GM12872 (cell line): ENCODE measurements around the gene EFEMP1.

Source experiments
- TF ChIP-seq, protein P1 (sequence below): IDR thresholded peaks from 3 replicates; pipeline ENCODE4 v1.5.1; 2011; ENCODE audit warnings: low read depth, mild to moderate bottlenecking, low read length, moderate library complexity; ENCODE audit not compliant: insufficient read depth

The EFEMP1 gene

DNA sequence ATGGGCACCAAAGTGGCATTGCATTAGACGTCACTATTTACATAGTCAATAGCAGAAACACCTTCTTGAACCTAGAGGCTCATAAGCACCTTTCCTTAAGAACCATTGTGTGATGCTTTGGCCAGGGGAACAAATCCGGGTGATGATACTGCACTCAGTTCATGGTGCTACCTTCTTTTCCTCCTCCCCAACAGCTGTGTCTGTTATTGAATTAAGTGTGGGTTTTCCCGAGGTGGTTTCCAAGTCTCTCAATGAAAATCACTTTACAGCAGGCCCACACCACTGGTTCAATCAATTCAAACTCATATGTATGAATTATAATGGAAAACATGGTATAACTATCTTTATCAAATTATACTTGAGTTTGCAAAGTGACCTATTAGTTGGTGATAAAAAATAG lies 9.3 kb upstream of the EFEMP1 start:
- TF ChIP-seq, protein P1, sequence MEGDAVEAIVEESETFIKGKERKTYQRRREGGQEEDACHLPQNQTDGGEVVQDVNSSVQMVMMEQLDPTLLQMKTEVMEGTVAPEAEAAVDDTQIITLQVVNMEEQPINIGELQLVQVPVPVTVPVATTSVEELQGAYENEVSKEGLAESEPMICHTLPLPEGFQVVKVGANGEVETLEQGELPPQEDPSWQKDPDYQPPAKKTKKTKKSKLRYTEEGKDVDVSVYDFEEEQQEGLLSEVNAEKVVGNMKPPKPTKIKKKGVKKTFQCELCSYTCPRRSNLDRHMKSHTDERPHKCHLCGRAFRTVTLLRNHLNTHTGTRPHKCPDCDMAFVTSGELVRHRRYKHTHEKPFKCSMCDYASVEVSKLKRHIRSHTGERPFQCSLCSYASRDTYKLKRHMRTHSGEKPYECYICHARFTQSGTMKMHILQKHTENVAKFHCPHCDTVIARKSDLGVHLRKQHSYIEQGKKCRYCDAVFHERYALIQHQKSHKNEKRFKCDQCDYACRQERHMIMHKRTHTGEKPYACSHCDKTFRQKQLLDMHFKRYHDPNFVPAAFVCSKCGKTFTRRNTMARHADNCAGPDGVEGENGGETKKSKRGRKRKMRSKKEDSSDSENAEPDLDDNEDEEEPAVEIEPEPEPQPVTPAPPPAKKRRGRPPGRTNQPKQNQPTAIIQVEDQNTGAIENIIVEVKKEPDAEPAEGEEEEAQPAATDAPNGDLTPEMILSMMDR, result no peak

DNA sequence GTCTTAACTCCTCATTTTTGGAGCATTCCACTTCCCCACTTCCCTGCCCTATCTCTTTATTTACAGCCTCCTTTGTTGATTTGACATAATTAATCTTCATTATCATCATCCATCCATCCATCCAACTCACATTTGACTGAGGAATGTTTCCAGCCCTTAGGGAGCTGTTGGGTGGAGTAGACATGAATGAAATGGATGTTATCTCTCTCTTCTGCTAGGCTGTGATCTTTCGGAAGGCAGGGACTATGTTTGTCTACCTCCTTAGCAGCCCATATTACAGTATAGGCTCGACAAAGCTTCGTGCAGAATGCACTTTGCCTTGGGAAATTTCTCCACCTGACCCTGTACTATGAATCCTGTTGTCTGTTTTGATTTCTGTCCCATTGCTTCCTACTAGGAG lies 7.7 kb upstream of the EFEMP1 start:
- TF ChIP-seq, protein P1, result no peak

- TF ChIP-seq, protein P1, result no peak
Measured at GRCh38 chr2:55929476-55929875, 5.9 kb upstream of the EFEMP1 start.

- TF ChIP-seq, protein P1, result no peak
Measured at GRCh38 chr2:55926974-55927373, 3.4 kb upstream of the EFEMP1 start.

DNA sequence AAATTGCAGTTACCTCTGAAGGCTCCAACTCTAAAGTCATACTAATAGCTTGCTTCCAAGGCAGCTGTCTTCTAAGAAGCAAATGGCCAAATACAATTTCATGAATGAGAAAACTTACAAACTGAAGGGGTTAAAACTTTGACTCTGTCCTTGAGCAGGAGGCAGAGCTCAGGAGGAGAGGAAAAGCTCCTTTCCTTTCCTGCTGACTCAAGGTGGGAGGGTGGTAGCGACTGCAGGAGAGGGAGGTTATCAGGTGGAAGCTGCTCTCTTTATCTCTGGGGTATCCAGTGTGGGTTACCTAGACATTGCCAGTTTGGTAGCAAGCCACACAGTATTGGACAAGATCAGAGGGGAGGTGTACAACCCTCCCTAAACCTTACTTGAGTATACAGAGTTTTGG lies 2.7 kb upstream of the EFEMP1 start:
- TF ChIP-seq, protein P1, result no peak

DNA sequence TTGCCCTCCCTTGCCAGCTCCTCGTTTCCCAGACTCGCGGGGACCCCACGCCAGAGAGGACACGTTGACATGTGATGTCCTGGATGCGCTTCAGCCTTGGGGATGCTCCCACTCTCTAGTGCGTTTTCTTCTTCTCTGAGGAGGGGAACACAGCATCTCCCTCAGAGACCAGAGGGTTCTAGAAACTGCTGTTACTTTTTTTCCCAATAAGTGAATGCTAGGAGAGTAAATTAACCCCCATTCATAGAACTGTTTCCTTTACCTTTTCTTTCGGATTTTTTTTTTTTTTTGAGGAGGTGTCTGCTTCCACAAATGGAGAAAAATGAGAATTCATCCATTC lies 370 bp upstream of the EFEMP1 start:
- TF ChIP-seq, protein P1, result no peak

DNA sequence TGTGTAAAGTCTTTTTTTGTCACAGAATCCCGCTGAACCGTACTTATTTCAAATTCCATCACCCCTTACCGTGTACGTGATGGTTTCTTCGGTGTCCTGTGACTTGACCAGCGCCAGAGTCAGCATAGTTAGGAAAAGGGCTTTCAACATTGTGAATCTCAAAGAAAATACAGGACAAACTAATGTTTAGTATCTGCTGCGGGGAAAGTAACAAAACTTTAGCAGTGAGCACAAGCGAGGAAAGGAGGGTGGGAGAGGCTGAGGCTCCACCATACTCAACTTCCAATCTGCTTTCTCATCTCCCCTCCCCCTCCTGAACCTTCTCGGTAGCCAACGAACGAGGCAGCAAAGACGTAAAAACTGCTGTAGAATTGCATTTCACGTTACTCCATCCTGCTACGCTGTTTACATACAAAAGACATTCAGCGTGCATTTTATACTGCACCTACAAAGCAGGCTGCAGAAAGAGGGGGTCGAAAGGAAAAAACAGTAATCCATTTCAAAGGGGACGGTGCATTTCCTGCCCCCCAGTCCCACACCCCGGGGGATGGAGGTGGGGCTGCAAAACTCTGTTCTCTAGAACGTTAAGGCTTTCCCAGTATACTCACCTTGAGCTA lies 1.2 kb downstream of the EFEMP1 start:
- TF ChIP-seq, protein P1, result no peak
